B cell (primary cell): ENCODE data around the gene FBH1. TPM values are rescaled to one million over a fixed set of nuclear protein-coding genes. Genes with fewer than 3 reads are reported as not detected.

ENCODE experiments used
- ATAC-seq: fragments of 200-7000 bp; cut with Tn5 transposase; one replicate; pipeline ENCODE4 v1.10.0; 2021; ENCODE audit warnings: low read depth, mild to moderate bottlenecking, moderate number of reproducible peaks, moderate library complexity
- CTCF ChIA-PET: fragments of 350-600 bp; sonication (Branson Sonifier 250); formaldehyde crosslinking; loops from one replicate; lab custom pipeline; 2021; ENCODE audit warnings: antibody characterized with exemption, inconsistent platforms; lab: Charles Lee
- POLR2A ChIA-PET: fragments of 350-600 bp; sonication (Branson Sonifier 250); formaldehyde crosslinking; loops from one replicate; lab custom pipeline; 2021; ENCODE audit warnings: antibody characterized with exemption; lab: Charles Lee
- DNase-seq: peaks from one replicate; pipeline ENCODE4 v3.0.0; 2013
- H2AFZ ChIP-seq: 2 replicates; pipeline ENCODE4 v1.6.1; 2012; ENCODE audit warnings: mild to moderate bottlenecking, low read depth, low read length; ENCODE audit not compliant: insufficient read depth, poor library complexity, severe bottlenecking
- H3K27ac ChIP-seq, 2 donors: 1 replicate in 1 of 2; 2 replicates in 1 of 2; pipeline ENCODE4 v1.5.1; 2012 to 2013; ENCODE audit warnings: low read length in 2 of 2, mild to moderate bottlenecking in 2 of 2, moderate library complexity in 1 of 2
- H3K27me3 ChIP-seq, 4 experiments: fragments of 200-600 bp in 1 of 4; sonication (generic) in 1 of 4; replicated peaks in 1 of 4; 1 replicate in 2 of 4; 2 replicates in 2 of 4; pipeline versions ENCODE4 v1.6.1 to v1.7.0; 2013 to 2016; ENCODE audit warnings: low read length in 3 of 4, mild to moderate bottlenecking in 2 of 4, mixed read lengths in 1 of 4, moderate library complexity in 1 of 4; ENCODE audit not compliant: insufficient read depth in 4 of 4, control insufficient read depth in 3 of 4; ENCODE audit errors: control extremely low read depth in 1 of 4
- H3K36me3 ChIP-seq, 2 experiments: replicated peaks in 1 of 2; 1 replicate in 1 of 2; 2 replicates in 1 of 2; pipeline versions ENCODE4 v1.6.1 to v1.7.1; 2013; ENCODE audit warnings: low read length in 1 of 2; ENCODE audit not compliant: insufficient read depth in 2 of 2, control insufficient read depth in 1 of 2; ENCODE audit errors: control extremely low read depth in 1 of 2, extremely low read depth in 1 of 2
- H3K4me1 ChIP-seq, 2 donors: fragments of 200-600 bp in 1 of 2; sonication (generic) in 1 of 2; 1 replicate in 1 of 2; 2 replicates in 1 of 2; pipeline versions ENCODE4 v1.5.1 to v1.6.1; 2013 to 2017; ENCODE audit warnings: low read length in 2 of 2; ENCODE audit not compliant: control insufficient read depth in 2 of 2, insufficient read depth in 2 of 2
- H3K4me2 ChIP-seq: replicated peaks from 2 replicates; pipeline ENCODE3; 2012; ENCODE audit warnings: mild to moderate bottlenecking, low read depth, low read length; ENCODE audit not compliant: poor library complexity, severe bottlenecking
- H3K4me3 ChIP-seq, 5 experiments: fragments of 200-600 bp in 1 of 5; sonication (generic) in 1 of 5; 1 replicate in 3 of 5; 2 replicates in 2 of 5; pipeline versions ENCODE4 v1.5.1 to v1.7.0; 2011 to 2016; ENCODE audit warnings: low read length in 4 of 5, mild to moderate bottlenecking in 4 of 5, low read depth in 2 of 5, control low read depth in 1 of 5, moderate library complexity in 1 of 5; ENCODE audit not compliant: insufficient read depth in 1 of 5; ENCODE audit errors: control extremely low read depth in 1 of 5, extremely low read depth in 1 of 5
- H3K79me2 ChIP-seq: fragments of 200-600 bp; sonication (generic); one replicate; pipeline ENCODE4 v1.6.0; 2016; ENCODE audit warnings: low read length; ENCODE audit not compliant: control insufficient read depth, insufficient read depth
- H3K9ac ChIP-seq: fragments of 200-600 bp; sonication (generic); 2 replicates; pipeline ENCODE4 v1.6.1; 2017; ENCODE audit warnings: mild to moderate bottlenecking, low read length, moderate library complexity
- H3K9me3 ChIP-seq, 3 donors: one replicate each; pipeline versions ENCODE4 v1.6.1 to v1.7.1; 2013; ENCODE audit warnings: low read length in 2 of 3; ENCODE audit not compliant: control insufficient read depth in 2 of 3, insufficient read depth in 1 of 3; ENCODE audit errors: control extremely low read depth in 1 of 3
- H4K20me1 ChIP-seq: 2 replicates; pipeline ENCODE4 v1.6.0; 2012; ENCODE audit warnings: mild to moderate bottlenecking, low read length; ENCODE audit not compliant: insufficient read depth, control insufficient read depth, poor library complexity, severe bottlenecking
- H3K27ac Mint-ChIP-seq: one replicate; pipeline ENCODE4 v1.8.0; 2021; ENCODE audit warnings: mixed read lengths
- H3K27me3 Mint-ChIP-seq: one replicate; pipeline ENCODE4 v1.8.0; 2021; ENCODE audit warnings: mixed read lengths
- H3K4me1 Mint-ChIP-seq: one replicate; pipeline ENCODE4 v1.8.0; 2021; ENCODE audit warnings: mixed read lengths
- H3K4me3 Mint-ChIP-seq: one replicate; pipeline ENCODE4 v1.8.0; 2021; ENCODE audit warnings: mixed read lengths
- H3K9me3 Mint-ChIP-seq: one replicate; pipeline ENCODE4 v1.8.0; 2022; ENCODE audit warnings: mixed read lengths; ENCODE audit not compliant: insufficient read depth
- CTCF ChIP-seq: fragments of 200-600 bp; IDR thresholded peaks from one replicate; pipeline ENCODE4 v1.8.0; 2022; ENCODE audit warnings: antibody characterized with exemption, mild to moderate bottlenecking
- EZH2 ChIP-seq: IDR thresholded peaks from 2 replicates; pipeline ENCODE4 v1.6.1; 2012; ENCODE audit warnings: borderline replicate concordance, low read depth, mild to moderate bottlenecking, moderate library complexity, low read length; ENCODE audit not compliant: insufficient read depth, poor library complexity, severe bottlenecking
- WGBS: methylation state at CpG from one replicate; pipeline ENCODE4 v1.1.5; 2013; ENCODE audit warnings: missing lambda C conversion rate; ENCODE audit not compliant: insufficient coverage; 5-methylcytosine and 5-hydroxymethylcytosine counted together
- intact Hi-C: fragments of 100-400 bp; cut with micrococcal nuclease; formaldehyde crosslinking; loops from one replicate; pipeline ENCODE4 v1.10.0; 2022
- polyA plus RNA-seq: library from polyadenylated mRNA; depleted of rRNA; stranded (reverse); fragments of >200 nt; gene quantifications from 2 replicates; pipeline ENCODE4 v1.2.3, GENCODE V29; 2012
- total RNA-seq, 2 donors: library from RNA; stranded (reverse); fragments of 120-200 nt in 1 of 2; gene quantifications; 1 replicate in 1 of 2; 2 replicates in 1 of 2; pipeline versions ENCODE4 v1.2.3 to v1.2.4, GENCODE V29; 2013 to 2022

Gene FBH1
- total and polyA plus RNA-seq, 2 donors (not counting 1 experiment from before 2014, with no cell fraction given) = 86.4 to 129 TPM

DNA sequence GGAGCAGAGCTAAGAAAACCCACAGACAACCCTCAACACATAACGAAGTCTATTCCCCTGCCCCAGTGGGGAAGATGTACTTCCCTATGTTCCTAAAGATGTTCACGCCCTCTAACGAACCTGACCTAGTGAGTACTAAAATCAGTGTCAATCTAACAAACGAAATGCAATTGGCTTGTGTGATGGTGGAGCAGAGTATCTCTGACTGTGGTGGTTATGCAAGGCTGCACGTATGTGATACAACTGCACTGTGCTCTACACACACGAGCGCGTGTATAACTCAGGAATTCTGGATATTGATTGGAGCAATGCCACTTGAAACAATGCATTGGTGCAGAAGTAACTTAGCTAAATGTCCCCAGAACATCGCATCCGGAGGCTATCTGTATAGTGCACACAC, 1.7 kb upstream of the FBH1 start:
- no peak for TF ChIP-seq EZH2
- no peak for TF ChIP-seq CTCF
- CTCF ChIA-PET = interaction anchor here (0.9 to 3.5 kb wide), 8 partner anchors 9 to 199 kb away, joined by 3 to 25 read pairs (median 4); no protein-coding TSS in a partner anchor
- intact Hi-C loops = loop anchor here (2.0 to 5.0 kb wide), 2 partner anchors 204 to 261 kb away; partner anchors contain the start of gene TASOR2
- H3K4me1 Mint-ChIP-seq = peaks cover 50% of the 10 kb centered on the region
- Histone ChIP-seq H3K9me3 (no peaks in the 10 kb centered on the region), H3K27me3 (no peaks in the 10 kb centered on the region), H3K27ac (peak overlapping the region in 1 of 2 donors; percentile 30), H2AFZ (peak overlapping the region; percentile 93), H3K4me2 (peak overlapping the region; percentile 99), H3K4me3 (peak overlapping the region; percentile 12 to 88 (median 77)), H3K4me1 (peaks cover 28 to 30% of the 10 kb centered on the region in 2 donors), H3K79me2 (peaks cover 53% of the 10 kb centered on the region), H4K20me1 (peaks cover 33% of the 10 kb centered on the region), H3K9ac (peak overlapping the region; percentile 82), H3K36me3 (peaks cover 4 to 22% of the 10 kb centered on the region in 2 experiments)
- peak overlapping the region; percentile 94 for H3K4me3 Mint-ChIP-seq
- POLR2A ChIA-PET = interaction anchor here (0.6 to 2.8 kb wide), 4 partner anchors 48 to 88 kb away, joined by 6 to 13 read pairs (median 6); partner anchors contain the start of gene GDI2
- H3K27ac Mint-ChIP-seq = peak overlapping the region; percentile 88
- 23% methylated on average over 7 of the region's 10 CpGs for WGBS
- peak; percentile 25 for DNase-seq
- H3K27me3 Mint-ChIP-seq = no peaks in the 10 kb centered on the region
- ATAC-seq = no peak
- H3K9me3 Mint-ChIP-seq = no peaks in the 10 kb centered on the region
